NB4 (cell line): ENCODE measurements around the gene GNE.
A peak's percentile ranks its signal among the peaks of the same experiment; 100 is the strongest.

Source experiments
- DNase-seq: peaks from one replicate; pipeline ENCODE4 v3.0.0; 2010; ENCODE audit warnings: low read depth
- H3K4me3 ChIP-seq: one replicate; pipeline ENCODE4 v1.5.1; 2011; ENCODE audit warnings: mild to moderate bottlenecking, low read depth, low read length, moderate library complexity
- MAX ChIP-seq: IDR thresholded peaks from 2 replicates; pipeline ENCODE4 v1.6.1; 2011; ENCODE audit warnings: low read depth, low read length
- MYC ChIP-seq: IDR thresholded peaks from 2 replicates; pipeline ENCODE4 v1.6.1; 2011; ENCODE audit warnings: low read depth, low read length
- POLR2A ChIP-seq: IDR thresholded peaks from 2 replicates; pipeline ENCODE4 v1.6.1; 2011; ENCODE audit warnings: mild to moderate bottlenecking; ENCODE audit not compliant: insufficient read length; ENCODE audit errors: extremely low read depth
- TF ChIP-seq, protein P1 (sequence below): IDR thresholded peaks from one replicate; pipeline ENCODE4 v1.5.1; 2012; ENCODE audit warnings: low read depth, low read length

Gene GNE

DNA sequence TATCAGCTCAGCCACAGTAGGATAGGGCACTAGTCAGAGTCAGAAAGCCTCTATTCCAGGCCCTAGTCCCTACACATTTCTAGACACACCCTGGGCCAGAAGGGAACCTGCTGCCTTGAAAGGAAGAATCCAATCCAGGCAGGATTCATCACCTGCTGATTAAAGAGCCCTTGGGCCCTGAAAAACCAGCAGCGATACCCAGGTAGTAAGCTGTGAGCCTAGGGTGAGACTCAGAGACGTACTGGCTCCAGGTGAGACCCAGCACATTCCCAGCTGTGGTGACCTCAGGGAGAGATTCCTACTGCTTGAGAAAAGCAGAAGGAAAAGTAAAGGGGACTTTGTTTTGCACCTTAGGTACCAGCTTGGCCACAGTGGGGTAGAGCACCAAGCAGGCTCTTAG lies 84.4 kb downstream of the GNE start:
- DNase-seq, result no peak
- no peak for TF ChIP-seq MYC
- TF ChIP-seq, protein P1, sequence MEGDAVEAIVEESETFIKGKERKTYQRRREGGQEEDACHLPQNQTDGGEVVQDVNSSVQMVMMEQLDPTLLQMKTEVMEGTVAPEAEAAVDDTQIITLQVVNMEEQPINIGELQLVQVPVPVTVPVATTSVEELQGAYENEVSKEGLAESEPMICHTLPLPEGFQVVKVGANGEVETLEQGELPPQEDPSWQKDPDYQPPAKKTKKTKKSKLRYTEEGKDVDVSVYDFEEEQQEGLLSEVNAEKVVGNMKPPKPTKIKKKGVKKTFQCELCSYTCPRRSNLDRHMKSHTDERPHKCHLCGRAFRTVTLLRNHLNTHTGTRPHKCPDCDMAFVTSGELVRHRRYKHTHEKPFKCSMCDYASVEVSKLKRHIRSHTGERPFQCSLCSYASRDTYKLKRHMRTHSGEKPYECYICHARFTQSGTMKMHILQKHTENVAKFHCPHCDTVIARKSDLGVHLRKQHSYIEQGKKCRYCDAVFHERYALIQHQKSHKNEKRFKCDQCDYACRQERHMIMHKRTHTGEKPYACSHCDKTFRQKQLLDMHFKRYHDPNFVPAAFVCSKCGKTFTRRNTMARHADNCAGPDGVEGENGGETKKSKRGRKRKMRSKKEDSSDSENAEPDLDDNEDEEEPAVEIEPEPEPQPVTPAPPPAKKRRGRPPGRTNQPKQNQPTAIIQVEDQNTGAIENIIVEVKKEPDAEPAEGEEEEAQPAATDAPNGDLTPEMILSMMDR, result no peak
- no peak for TF ChIP-seq MAX
- no peak for TF ChIP-seq POLR2A
- H3K4me3 ChIP-seq, result no peak overlapping the region

- TF ChIP-seq, protein P1, result no peak
- TF ChIP-seq MYC (no peak), MAX (no peak), POLR2A (no peak)
- DNase-seq, result no peak
- H3K4me3 ChIP-seq, result no peak overlapping the region
These were observed 87.7 kb downstream of the GNE start for GRCh38 chr9:36170531-36170930.

DNA sequence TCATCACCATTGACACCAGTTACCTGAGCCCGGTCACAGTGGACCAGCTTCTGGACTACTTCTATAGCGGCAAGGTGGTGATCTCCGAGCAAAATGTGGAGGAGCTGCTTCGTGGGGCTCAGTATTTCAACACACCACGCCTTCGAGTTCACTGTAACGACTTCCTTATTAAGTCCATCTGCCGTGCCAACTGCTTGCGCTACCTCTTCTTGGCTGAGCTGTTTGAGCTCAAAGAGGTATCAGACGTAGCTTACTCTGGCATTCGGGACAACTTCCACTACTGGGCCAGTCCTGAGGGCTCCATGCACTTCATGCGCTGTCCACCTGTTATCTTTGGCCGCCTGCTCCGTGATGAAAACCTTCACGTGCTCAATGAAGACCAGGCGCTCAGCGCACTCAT lies 88.5 kb downstream of the GNE start:
- peak; percentile 69 for DNase-seq
- H3K4me3 ChIP-seq, result no peak overlapping the region
- TF ChIP-seq MYC (0 out of 2 replicates have a peak, but pooled peaks have one; percentile 40), MAX (peak; percentile 46; the same call in 1 of the 2 replicates), POLR2A (no peak)

GRCh38 chr9:36169166-36169565 lies 89.1 kb downstream of the GNE start, which contains the start of gene CCIN:
TSS of gene CCIN (plus strand) at chr9:36169388. CDS start at chr9:36169503, 115 bp downstream.
- TF ChIP-seq, protein P1, result no peak
- TF ChIP-seq MYC, result no peak
- DNase-seq, result no peak
- H3K4me3 ChIP-seq, result no peak within 1 kb of the TSS

GRCh38 chr9:36166168-36166927 lies 91.9 kb downstream of the GNE start:
- TF ChIP-seq POLR2A (no peak), MYC (0 out of 2 replicates have a peak, but pooled peaks have one; percentile 30), MAX (0 out of 2 replicates have a peak, but pooled peaks have one; percentile 14)
- TF ChIP-seq, protein P1, result peak; percentile 52
- no peak overlapping the region for H3K4me3 ChIP-seq

DNA sequence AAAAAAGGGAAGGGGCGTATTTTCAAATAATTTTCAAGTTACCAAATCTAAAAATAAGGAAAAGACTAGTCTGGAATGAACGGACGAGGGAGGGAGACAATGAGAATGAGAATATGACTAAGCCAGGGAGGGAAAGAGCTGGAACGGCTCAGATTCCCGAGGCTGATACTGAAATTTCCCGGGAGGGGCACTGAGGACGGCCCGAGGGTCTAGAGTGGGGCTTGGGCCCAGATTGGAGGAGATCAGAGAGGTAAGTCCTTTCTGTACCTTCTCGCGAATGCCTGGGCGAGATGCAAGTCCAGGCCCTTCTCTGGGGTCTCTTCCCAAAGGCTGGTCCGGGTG lies 92.5 kb downstream of the GNE start:
- TF ChIP-seq MAX (no peak), MYC (no peak), POLR2A (no peak)
- TF ChIP-seq, protein P1, result no peak
- DNase-seq, result no peak
- H3K4me3 ChIP-seq, result no peak overlapping the region

More at GRCh38 chr9:36166168-36166927, 91.9 kb downstream of the GNE start:
- peak; percentile 88 for DNase-seq
